HG02588 (cell line): ENCODE results near the gene PKN3.
"Not testable (repeated sequence)": the region's sequence is repeated elsewhere in the genome, so short reads cannot be mapped to it uniquely, and the experiment has no call there.

Experiments used
- ATAC-seq: cut with Tn5 transposase; IDR thresholded peaks from one replicate; pipeline ENCODE4 v1.9.1; 2021; ENCODE audit warnings: mild to moderate bottlenecking, moderate library complexity; ENCODE audit not compliant: unreplicated experiment

Gene PKN3

DNA sequence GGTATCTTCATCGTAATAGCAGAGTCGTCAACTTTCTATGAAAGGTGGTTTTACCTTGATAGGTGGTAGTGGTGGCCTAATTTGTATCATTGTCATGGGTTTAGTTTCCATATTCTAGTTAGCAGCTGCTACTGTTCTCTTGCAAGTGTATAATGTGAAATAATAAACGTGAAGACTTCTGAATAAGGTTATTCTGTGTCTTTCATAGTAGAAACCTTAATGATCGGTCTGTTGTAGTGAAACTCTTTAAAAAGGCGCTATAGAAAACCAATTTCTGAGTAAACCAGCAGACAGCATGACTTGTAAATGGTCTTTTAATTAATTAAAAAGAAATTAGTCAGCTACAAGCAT lies 11.6 kb upstream of the PKN3 start:
- ATAC-seq = no peak

DNA sequence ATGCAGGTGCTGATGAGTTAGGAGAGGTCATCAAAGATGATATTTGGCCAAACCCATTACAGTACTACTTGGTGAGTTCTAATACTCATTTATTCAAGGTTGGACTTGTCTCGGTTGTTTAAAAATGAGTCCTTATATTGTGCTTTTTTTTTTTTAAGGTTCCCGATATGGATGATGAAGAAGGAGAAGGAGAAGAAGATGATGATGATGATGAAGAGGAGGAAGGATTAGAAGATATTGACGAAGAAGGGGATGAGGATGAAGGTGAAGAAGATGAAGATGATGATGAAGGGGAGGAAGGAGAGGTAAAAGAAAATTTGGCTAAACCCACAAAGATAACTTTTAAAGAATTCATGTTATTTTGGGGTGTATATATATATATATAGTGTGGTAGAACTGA lies 8.6 kb upstream of the PKN3 start:
- ATAC-seq = not testable (repeated sequence)

DNA sequence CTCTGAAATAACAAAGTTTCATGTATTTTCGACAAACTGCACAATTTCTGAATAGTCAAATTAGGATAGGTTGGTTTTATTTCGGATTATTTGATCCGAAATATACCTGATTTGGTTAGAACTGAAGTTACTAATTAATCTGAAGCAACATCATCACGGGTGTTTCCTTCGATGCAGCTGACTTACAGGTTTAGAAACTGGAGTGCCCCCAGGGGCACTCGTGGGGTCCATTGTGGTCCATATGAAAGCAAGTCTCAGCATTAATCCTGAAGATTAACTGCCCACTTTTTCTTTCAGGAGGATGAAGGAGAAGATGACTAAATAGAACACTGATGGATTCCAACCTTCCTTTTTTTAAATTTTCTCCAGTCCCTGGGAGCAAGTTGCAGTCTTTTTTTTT lies 8.0 kb upstream of the PKN3 start:
- ATAC-seq = no peak

DNA sequence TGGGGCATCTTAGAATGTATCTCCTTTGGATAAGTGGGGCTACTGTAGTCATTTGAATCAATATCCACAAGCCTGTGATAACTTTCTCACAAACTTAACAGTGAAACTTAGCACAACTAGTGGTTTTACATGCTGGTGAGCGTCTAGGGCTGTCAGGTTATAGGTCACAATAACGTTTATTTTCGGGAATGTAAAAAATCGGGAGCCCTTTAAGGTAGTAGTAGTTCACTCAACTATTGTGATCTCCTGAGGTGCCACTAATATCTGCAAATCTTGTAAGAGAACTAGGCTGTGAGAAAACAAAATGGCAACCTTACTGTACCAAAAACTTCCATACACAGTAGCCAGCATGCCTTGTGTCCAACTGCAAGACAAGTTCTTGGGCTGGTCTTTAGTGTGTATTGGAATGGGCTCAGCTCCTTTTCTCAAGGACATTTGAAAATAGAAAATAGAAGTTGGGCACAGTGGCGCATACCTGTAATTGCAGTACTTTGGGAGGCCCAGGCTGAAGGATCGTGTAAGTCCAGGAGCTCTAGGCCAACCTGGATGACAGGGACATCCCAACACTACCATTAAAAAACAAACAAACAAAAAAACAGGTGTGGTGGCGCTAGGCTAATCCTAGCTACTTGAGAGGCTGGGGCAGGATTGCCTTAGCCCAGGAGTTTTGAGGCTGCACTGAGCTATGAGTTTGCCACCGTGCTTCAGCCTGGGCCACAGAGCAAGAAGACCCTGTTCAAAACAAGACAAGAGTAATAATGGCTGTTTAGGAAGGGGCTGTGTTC lies 5.2 kb upstream of the PKN3 start:
- ATAC-seq = no peak

DNA sequence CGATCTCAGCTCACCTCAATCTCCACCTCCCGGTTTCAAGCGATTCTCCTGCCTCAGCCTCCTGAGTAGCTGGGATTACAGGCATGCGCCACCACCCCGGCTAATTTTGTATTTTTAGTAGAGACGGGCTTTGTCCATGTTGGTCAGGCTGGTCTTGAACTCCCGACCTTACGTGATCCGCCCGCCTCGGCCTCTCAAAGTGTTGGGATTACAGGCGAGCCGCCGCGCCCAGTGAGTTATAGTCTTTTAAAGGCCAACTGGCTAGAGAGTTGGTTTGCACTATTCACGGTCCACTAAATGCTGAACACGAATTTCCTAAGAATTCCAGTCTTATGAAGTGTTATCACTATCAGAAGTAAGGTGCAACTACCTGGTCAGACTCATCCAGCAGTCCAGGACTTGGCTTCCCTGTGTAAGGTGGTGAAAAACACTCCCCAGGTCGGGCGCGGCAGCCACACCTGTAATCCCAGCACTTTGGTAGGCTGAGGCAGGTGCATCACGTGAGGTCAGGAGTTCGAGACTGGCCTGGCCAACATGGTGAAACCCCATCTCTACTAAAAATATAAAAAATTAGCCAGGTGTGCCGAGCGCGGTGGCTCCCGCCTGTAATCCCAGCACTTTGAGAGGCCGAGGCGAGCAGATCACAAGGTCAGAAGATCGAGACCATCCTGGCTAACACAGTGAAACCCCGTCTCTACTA lies 3.1 kb upstream of the PKN3 start:
- ATAC-seq = not testable (repeated sequence)

DNA sequence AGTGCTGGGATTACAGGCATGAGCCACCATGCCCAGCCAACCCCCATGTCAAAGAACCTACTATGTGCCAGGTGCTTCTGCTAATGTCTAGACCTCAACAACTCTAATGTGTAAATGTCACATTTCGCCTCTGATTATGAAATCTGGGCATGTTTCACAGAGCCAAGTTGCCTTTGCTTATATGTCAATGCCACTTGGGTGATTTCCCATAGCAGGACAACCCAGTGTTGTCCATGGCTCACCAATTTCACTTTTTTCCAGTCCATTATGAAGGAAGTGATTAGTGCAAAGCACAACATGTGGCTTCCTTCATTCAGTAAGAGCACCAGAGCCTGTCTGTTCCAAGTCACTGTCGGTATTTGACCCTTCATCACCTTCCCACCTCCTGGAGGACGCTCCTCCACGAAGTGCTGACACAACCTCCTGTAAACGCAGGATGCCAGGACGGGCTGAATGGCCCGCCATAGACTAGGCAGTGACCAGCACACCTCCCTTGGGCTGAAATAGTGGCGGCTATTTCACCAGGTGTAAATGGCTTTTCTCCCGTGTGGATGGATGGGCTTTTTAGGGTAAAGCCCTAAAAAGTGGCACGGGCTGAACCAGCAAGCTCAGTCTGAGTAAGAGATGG lies 962 bp upstream of the PKN3 start:
- no peak for ATAC-seq

DNA sequence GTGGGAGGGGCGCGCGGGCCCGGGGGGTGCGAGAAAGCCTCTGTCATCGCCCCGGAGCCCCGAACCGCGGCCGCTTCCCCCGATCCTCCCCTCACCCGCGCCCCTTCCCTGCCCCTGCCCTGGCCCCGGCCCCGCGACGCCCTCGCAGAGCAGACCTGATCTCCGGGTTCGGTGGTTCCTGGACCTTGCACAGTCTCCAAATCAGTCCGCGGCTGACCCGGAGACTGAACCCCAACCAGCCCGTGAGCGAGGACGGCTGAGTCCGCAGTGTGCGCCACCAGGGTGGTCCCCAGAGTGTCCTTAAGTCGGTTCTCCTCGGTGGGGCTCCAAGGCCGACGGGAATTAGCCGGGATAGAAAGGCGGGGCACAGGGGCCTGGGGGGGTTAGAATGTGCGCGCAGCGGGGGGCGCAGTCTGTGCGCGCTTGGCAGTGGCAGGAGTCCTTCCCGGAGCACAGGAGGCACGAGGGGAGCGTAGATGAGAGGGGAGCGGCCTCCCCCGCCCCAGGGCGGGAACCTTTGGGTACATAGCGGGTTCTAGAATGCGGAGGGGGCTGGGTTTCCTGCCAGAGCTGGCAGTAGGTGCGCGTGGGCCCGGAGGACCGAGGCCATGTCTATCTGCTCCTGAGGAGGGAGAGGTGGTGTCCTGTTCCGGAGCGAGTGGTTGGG lies 779 bp downstream of the PKN3 start:
- ATAC-seq = no peak

DNA sequence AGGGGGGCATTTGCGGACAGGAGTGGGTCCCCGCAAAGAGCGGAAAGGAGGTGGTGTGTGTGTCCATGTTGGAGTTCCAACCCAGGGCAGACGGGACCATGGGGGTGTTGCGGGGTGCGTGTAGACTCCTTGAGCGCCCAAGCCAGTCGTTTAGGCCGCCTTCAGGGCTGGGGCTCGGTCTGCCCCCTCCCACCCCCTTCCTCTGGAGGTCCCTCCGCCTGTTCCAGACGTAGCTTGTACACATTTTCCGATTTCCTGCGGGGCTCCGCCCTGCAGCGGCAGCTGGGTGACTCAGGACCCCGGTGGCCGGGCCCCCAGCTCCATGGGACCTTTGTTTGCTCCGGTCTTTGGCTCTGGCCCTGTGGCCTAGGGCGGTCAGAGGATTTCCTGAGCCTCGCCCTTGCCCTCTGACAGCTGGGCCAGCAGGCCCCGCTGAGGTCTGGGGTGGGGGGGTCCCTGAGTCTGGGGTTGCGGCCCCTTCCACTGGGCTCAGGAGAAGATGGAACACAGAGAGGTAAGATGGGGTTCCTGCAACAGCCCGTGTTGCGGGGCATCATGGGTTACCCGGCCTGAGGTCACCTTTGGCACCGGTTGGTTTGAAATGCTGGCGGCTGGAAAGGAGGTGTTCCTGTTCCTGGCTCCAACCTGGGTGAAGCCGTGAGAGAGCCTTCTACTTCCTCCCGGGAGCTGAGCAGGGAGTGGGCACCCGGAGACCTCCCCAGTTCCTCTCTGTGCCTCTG lies 1.5 kb downstream of the PKN3 start:
- no peak for ATAC-seq

DNA sequence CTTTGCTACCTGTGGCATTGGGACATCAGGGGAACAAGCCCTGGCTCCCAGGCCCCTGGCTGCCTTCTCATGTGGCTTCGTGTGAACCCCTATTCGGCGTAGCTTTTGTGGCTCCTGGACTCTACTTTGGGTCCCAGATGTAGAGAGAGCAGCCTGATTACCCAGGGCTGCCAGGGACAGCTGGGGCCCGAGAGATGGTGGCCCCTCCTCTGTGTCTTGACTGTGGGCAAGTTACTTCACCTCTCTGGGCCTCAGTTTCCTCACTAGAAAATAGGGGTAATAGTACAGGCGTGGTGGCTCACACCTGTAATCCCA lies 2.0 kb downstream of the PKN3 start:
- ATAC-seq = no peak

DNA sequence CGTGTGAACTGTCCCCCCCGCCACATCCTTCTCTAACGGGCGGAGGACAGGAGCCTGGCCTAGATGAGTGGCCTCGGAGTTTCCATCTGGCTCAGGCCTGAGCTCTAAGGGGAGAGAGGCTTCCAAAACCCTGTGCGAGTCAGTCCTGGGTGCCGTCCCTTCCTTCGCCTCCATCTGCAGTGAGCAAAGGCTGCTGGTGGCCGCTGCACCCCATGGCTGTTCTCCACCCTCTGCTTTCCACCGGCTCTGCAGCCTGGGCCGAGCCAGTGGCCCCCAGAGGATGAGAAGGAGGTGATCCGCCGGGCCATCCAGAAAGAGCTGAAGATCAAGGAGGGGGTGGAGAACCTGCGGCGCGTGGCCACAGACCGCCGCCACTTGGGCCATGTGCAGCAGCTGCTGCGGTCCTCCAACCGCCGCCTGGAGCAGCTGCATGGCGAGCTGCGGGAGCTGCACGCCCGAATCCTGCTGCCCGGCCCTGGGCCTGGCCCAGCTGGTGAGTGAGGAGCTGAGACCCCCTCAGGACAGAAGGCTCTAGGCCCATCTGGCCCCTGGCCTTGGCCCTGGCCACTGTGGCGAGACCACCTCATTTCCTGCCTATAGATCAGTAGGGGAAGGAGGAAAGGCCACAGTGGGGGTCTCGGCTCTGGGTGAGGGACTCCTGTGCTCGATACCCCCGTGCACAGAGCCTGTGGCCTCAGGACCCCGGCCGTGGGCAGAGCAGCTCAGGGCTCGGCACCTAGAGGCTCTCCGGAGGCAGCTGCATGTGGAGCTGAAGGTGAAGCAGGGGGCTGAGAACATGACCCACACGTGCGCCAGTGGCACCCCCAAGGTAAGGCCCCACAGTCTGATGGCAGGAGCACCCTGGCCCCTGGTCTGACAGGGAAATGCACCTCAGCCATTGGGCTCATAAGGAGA lies 3.0 kb downstream of the PKN3 start:
- no peak for ATAC-seq

DNA sequence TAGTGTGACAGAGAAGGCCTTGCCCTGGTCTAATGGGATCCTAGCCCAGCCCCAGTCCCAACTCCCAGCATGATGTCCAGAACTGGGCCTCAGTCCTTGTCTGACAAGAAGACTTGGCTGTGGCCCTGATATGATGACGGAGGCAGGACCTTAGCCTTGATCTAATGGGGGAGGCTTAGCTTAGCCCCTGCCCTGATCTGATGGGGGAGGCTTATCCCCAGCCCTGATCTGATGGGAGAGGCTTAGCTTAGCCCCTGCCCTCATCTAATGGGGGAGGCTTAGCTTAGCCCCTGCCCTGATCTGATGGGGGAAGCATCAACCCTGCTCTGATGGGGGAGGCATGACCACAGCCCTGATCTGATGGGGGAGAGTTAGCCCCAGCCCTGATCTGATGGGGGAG lies 3.7 kb downstream of the PKN3 start:
- no peak for ATAC-seq

DNA sequence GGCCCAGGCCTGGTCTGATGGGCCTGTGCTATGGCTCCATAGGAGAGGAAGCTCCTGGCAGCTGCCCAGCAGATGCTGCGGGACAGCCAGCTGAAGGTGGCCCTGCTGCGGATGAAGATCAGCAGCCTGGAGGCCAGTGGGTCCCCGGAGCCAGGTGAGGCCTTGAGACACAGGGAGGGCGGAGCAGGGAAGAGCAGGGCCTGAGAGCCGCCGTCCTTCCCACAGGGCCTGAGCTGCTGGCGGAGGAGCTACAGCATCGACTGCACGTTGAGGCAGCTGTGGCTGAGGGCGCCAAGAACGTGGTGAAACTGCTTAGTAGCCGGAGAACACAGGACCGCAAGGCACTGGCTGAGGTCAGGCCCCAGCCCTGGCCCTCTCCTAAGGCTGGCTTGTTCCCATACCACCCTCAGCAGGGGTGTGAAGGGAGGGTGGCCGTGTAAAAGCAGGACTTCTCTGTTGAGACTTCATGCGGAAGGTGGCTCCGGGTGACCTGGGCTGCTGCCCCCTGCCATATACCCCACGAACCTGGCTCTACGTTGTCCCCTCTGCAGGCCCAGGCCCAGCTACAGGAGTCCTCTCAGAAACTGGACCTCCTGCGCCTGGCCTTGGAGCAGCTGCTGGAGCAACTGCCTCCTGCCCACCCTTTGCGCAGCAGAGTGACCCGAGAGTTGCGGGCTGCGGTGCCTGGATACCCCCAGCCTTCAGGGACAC lies 4.5 kb downstream of the PKN3 start:
- ATAC-seq = no peak

DNA sequence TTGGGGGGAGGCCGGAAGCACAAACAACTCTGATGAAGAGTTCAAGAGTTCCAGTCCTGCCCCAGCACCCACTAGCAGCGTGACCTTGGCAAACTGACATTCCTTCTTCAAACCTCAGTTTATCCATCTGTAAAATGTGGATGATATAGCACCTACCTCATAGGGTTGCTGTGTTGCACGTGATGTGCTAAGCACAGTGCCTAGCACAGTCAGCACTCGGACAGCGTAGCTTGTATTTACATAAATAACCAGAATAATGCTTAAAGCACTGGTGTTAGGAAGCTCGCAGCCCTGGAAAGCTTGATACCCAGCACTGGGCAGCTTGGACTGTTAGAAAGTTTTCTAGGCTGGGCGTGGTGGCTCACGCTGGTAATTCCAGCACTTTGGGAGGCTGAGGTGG lies 5.1 kb downstream of the PKN3 start:
- ATAC-seq = no peak

DNA sequence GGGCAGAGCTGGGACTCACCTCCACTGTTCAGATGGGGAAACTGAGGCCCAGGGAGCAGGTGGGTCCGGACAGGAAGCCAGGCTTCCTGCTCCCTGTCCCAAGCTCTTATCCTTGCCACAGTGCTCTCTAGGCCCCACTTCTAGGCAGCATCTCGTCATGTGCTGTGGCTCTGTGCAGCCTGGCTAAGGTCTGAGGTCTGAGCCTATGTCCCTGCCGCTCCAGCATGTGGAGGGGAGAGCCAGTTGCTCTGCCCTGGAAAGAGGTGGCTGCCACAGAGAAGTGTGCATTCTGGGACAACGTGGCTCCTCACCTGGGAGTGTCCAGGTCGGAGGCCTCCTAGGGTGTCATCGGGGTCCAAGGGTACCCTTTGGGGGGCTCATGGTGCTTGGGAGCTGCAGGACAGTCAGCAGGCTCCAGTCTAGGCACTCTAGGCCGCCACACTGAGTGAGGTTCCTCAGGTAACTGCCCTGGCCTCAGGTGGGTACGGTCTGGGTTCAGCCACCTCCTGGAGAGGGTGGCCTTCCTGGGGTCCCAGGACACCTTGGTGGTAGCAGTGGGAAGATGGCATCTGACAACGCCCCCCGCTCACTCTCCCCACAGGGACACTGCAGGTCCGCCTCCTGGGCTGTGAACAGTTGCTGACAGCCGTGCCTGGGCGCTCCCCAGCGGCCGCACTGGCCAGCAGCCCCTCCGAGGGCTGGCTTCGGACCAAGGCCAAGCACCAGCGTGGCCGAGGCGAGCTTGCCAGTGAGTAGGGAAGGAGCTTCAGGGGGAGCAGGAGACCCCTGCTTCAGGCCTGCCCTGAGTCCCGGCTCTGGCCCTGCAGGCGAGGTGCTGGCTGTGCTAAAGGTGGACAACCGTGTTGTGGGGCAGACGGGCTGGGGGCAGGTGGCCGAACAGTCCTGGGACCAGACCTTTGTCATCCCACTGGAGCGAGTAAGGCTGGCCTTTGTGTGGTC lies 10.4 kb downstream of the PKN3 start:
- no peak for ATAC-seq

DNA sequence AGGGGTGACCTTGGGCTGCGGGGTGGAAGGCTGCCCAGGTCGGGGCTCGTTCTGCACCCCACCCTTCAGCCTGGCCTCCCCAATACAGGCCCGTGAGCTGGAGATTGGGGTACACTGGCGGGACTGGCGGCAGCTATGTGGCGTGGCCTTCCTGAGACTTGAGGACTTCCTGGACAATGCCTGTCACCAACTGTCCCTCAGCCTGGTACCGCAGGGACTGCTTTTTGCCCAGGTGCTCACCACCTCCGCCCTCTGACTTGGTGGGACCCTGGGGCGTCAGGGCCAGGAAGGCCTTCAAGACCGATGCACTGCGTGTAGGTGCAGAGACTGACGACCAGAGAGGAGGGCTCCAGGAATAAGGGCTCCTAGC lies 11.1 kb downstream of the PKN3 start:
- no peak for ATAC-seq

DNA sequence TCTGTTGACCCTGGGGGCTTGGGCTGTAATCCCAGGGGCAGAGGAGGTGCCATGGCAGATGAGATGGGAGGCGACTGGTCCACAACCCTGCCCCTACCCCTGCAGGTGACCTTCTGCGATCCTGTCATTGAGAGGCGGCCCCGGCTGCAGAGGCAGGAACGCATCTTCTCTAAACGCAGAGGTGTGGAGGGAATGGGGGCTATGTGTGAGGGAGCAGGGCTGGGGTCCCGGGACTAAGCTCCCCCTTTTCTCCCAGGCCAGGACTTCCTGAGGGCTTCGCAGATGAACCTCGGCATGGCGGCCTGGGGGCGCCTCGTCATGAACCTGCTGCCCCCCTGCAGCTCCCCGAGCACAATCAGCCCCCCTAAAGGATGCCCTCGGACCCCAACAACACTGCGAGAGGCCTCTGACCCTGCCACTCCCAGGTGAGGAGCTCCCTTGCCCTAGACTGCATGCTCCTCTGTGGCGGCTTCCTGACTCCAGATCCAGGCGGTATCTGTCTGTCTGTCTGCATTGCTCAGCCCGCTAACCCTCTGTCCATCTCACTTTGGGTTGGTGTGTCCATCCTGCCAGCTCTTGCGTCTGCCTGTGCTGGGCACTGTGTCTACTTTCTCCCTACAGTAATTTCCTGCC lies 11.8 kb downstream of the PKN3 start:
- ATAC-seq = no peak

DNA sequence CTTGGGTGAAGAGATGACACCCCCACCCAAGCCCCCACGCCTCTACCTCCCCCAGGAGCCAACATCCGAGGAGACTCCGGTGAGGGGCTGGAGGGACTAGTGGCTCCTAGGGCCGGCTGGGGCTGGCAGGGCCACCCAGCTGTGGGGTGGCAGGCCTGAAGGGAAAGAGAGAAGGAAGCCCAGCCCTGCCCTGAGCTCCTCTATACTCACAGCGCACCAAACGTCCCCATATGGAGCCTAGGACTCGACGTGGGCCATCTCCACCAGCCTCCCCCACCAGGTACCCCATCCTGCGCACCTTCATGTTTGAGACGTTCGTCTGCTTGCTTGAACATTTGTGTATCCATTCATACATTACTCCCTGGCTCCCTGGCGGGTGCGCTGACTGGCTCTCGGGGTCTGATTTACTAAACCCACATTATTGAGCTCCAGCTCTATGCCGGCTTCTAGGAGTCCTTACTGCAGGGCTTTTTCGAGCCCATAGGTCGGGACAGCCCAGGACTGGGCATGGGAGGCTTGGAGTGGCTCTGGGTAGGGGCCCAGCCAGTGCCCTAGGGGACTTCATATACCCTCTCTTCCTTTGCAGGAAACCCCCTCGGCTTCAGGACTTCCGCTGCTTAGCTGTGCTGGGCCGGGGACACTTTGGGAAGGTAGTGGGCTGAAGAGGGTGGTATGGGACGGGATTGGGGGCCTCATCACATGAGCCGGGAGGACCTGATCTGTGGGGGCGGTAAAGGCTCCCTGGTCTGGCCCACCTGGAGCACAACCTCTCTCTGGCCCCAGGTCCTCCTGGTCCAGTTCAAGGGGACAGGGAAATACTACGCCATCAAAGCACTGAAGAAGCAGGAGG lies 12.5 kb downstream of the PKN3 start:
- ATAC-seq = no peak
